Panc1 (cell line): Measurements from ENCODE around the gene WNK2.

ENCODE experiments used
- POLR2AphosphoS5 ChIP-seq: IDR thresholded peaks from 2 replicates; pipeline ENCODE4 v1.6.1; 2012; ENCODE audit warnings: mild to moderate bottlenecking, low read depth, low read length, moderate library complexity
- TF ChIP-seq, protein P1 (sequence below): fragments of 450-650 bp; IDR thresholded peaks from 2 replicates; pipeline ENCODE4 v1.5.1; 2017; ENCODE audit warnings: mild to moderate bottlenecking

DNA sequence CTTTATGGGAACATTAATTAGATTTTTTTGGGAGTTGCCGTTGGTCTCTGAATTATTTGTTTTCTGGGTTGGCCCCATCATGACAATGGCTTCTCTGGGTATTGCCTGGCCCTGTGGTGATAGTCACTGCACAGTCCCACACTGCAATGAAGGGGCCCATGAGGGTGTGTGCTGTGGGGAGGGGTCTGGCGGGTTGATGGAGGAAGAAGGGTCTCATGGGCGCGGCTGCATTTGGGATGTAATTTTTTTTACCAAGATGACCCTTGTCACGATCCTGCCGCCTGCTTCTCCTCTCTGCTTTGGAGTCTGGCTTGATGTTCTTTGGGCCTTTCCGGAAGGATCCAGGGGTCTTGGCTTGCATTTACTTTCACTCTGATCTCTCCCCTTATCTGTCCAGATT lies 44.1 kb downstream of the WNK2 start:
- TF ChIP-seq, protein P1, sequence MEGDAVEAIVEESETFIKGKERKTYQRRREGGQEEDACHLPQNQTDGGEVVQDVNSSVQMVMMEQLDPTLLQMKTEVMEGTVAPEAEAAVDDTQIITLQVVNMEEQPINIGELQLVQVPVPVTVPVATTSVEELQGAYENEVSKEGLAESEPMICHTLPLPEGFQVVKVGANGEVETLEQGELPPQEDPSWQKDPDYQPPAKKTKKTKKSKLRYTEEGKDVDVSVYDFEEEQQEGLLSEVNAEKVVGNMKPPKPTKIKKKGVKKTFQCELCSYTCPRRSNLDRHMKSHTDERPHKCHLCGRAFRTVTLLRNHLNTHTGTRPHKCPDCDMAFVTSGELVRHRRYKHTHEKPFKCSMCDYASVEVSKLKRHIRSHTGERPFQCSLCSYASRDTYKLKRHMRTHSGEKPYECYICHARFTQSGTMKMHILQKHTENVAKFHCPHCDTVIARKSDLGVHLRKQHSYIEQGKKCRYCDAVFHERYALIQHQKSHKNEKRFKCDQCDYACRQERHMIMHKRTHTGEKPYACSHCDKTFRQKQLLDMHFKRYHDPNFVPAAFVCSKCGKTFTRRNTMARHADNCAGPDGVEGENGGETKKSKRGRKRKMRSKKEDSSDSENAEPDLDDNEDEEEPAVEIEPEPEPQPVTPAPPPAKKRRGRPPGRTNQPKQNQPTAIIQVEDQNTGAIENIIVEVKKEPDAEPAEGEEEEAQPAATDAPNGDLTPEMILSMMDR = no peak
- no peak for TF ChIP-seq POLR2AphosphoS5
